Measurements from ENCODE around the gene TICAM1.

GRCh38 chr19:4772566-4772965 lies 58.9 kb downstream of the TICAM1 start:
- TF ChIP-seq ZNF615 (CRISPR knock-in tag; IDR thresholded peaks at IDR 0.05; ENCODE audit: borderline replicate concordance), result no peak
- no peak for TF ChIP-seq ZBTB33 (CRISPR knock-in tag; IDR thresholded peaks at IDR 0.05)
- TF ChIP-seq ZNF296 (CRISPR knock-in tag; conservative IDR thresholded peaks at IDR 0.05), result no peak
- TF ChIP-seq GTF2F1 (IDR thresholded peaks at IDR 0.05; ENCODE audit: low read length), result no peak
- TF ChIP-seq ZNF143 (CRISPR knock-in tag; IDR thresholded peaks at IDR 0.05), result no peak
- no peak for TF ChIP-seq JUNB (CRISPR knock-in tag; IDR thresholded peaks at IDR 0.05; ENCODE audit: borderline replicate concordance)

Measured in HepG2 (cell line).